A673 (cell line): ENCODE measurements around the gene SH2D3C.

Experiments used
- CTCF ChIP-seq: fragments of 300-800, 200-600 bp; sonication (generic); conservative IDR thresholded peaks from 2 replicates; pipeline ENCODE4 v1.5.1; 2017; ENCODE audit warnings: low read depth, mild to moderate bottlenecking, antibody characterized with exemption, low read length, moderate library complexity, mixed read lengths
- EZH2 ChIP-seq: fragments of 200-600 bp; sonication (generic); IDR thresholded peaks from 2 replicates; pipeline ENCODE4 v1.6.1; 2017; ENCODE audit warnings: borderline replicate concordance, low read depth, mild to moderate bottlenecking, mixed read lengths, antibody characterized with exemption, low read length; ENCODE audit not compliant: poor library complexity, severe bottlenecking

- TF ChIP-seq EZH2 (peak; percentile 78), CTCF (no peak)
Observed at GRCh38 chr9:127754099-127755060, 24.1 kb downstream of the SH2D3C start.
